ENCODE data around the gene SKP2.
"Not testable (repeated sequence)": the region's sequence is repeated elsewhere in the genome, so short reads cannot be mapped to it uniquely, and the experiment has no call there.

Gene SKP2

DNA sequence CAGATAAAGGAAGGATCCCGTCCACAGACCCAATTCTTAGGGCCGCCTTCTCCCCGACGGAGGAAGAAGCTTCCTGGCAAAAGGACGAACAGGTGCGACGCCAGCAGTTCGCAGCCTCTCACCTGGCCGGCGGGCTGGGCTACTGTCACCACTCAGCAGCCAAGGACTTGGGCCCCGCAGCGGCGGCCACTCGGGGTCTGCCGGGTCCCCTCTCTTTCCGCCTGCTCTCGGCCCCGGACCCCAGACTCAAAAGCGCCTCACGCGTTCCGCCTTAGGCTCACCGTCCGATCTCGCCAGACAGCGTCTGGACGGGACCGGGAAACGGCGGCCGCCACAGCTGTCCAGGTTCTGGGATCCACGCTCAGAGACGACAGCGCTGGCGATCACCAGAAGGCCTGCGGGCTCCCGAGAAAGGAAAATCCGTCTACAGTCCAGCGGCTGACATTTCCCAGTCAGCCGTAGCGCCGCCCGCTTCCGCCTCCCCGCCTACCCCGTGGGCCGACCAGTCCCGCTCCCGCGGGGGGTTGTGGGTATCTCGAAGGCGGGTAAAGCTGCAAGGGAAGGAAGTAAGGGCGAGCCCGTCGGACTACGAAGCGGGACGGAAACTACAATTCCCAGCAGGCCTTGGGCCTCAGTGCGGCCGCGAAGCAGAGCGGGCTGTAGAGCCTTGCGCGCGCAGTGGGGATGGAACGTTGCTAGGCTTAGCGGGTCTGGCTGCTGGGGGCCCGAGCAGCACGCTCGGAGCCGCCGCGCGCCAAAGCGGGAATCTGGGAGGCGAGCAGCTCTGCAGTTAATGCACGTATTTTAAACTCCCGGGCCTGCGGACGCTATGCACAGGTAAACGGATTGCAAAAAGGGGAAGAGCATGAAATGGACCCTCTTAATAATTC is at the start of gene SKP2, which contains the start of gene LMBRD2:
SKP2 (plus strand) TSS at position 678 of the 890 bp plus-strand sequence; CDS start at position 830, 152 bp downstream.
LMBRD2 (minus strand) TSS at position 454 of the 890 bp plus-strand sequence. CDS start 8,538 bp downstream, outside the sequence.
- FAIRE-seq, result peak; percentile 96

DNA sequence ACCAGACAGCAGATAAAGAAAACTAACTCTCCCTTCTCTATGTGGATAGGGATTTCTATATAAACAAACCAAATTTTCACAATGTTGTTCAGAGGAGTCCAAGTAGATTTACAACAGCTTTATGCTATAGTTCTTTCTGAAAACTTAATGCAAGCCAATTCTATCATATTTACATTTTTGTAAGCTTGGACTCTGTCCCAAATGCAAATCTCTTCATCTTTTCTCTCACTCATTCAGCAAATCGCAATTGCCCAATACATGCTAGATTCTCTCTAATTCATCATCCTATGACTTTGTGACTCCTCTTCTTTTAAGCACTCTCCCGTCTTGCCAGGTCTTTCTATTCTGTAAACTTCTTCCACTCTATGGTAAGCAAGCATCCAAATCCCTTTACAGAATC is 46.1 kb upstream of the SKP2 start:
- FAIRE-seq, result no peak

DNA sequence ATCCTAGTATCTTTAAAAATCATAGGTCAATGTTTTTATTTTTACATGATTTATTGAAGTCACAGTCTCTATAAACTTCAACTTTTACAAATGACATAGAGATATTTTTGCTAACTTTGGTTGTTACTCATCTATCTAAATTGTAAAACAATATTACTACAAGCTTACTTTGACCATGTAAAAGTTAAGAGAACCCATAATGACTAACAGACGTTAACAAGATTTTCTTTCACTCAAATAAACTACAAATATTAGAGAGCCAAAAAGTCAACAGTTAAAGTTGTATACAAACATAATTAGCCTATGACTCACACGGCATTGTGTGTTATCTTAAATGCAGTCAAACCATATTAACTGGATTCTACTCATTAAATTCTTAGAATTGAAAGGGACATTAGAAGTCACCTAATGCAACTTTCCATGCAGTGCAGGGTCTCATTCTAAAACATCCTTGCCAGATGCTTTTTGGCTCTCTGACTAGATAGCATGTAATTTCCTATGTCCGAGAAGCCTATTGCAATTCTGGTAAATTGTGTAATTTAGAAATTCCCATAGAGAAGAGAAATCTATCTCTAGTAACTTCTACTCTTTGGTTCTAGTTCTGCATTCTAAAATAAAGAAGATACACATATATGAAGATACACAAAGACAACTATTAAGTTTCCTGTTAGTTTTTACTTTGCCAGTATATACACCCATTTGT is 43.0 kb upstream of the SKP2 start:
- FAIRE-seq, result peak; percentile 73

DNA sequence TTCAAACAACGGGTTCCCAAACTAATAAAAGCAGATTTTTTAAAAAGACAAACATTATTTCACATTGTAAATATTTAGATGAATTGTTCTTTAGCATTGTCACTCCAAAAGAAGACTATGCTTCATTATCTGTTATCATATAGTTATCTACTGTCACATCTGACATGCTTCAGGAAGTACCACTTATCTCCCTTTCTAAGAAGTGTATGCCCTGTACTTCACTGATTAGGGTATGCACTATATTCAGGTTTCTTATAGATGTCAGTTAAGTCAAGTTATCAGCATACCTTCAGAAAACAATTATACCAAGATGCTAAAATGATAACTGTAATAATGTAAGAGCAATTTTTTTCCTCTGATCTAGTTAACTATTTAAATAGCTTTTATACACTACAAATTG is 40.7 kb upstream of the SKP2 start:
- no peak for FAIRE-seq

DNA sequence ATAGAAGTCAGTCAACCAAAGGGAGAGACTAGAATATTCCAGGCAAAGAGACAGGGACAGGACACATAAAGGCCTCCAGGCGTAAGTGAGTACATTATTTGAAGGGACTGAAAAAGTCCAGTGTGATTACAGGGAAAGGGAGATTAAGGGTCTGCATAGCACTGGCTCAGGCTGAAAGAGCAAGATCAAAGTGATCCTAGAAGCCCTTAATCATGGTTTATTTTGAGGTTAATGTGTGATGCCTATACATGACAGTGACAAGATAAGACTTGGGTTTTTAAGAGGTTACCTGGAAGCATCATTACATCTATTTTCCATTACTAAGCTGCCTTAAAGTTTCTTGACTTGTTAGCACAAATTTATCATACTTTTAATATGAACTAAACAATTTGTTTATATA is 26.0 kb upstream of the SKP2 start:
- no peak for FAIRE-seq

- FAIRE-seq, result no peak
Measured at GRCh38 chr5:36128795-36129194, 23.1 kb upstream of the SKP2 start.

GRCh38 chr5:36129666-36130065 is 22.2 kb upstream of the SKP2 start:
- not testable (repeated sequence) for FAIRE-seq

- not testable (repeated sequence) for FAIRE-seq
Measured at GRCh38 chr5:36133009-36133408, 18.9 kb upstream of the SKP2 start.

DNA sequence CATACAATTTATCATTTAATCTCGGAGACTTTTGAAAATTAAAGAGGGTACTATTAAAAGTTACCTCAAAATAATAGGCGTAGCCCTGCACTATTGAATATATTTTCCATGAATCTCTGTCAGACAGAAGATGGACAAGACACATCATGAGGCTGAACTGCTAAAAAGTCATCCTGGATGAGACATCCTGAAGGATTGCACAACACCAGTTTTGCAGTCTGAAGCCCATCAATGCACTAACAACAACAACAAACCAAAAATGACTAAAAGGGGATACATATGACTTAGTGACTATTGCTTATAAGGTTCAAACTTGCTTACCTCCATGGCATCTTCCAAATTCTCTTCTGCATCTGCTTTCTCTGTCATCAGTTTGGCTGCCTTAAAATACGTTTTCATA is 15.9 kb upstream of the SKP2 start:
- FAIRE-seq, result no peak

- FAIRE-seq, result peak; percentile 79
Measured at GRCh38 chr5:36136581-36136980, 15.3 kb upstream of the SKP2 start.

DNA sequence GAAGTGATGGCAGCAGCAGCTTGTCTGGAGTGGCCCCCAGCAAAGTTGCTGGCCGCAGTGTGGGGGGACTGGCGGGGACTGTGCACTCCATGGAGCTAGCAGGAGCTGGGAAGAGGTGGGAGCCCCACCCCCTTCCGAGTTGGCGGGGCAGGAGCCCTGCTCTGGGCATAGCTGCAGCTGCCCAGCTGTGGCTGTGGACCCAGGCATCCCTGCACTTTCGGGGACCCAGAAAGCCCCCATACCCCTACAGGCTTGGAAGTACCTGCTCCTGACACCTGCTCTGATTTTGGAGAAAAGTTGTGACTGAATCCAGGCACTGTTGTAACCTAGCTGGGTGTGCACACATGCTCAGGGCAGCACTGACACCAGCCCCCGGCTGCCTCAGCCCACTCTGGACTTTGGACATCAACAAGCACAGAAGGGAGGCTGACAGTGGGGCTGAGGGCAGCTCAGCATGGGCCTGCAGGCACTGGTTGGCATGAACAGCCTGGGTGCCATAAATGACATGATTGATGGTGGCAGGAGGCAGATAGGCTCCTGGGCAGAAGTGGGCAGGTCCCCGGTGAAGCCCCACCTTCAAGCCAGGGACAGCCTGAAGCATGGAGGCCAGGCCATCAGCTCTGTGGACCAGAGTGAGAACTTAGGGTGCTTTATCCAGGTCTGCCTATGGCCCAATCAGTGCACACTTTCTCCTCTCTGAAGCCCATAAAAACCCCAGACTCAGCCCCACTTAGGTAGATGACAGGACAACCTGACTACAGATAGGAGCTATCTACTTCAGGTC is 12.8 kb upstream of the SKP2 start:
- no peak for FAIRE-seq

- no peak for FAIRE-seq
Measured at GRCh38 chr5:36145311-36145710, 6.6 kb upstream of the SKP2 start.

GRCh38 chr5:36146390-36146789 is 5.5 kb upstream of the SKP2 start:
- FAIRE-seq, result no peak

DNA sequence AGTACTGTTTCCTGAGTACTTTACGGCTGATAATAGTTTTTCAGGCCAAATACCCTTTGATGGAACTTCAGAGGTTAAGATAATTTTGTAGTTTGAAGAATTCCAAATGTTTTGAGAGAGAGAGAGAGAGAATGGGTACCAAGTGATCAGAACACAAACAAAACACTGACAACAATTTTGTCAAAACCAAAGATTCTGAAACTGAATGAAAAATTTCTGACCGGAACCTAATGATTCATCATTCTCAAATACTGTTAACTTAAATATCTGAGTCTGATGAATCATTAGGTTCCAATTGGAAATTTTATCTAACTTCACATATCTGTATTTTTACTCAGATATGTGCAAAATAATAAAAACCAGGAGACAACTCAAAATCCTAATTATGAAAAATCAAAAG is 4.2 kb upstream of the SKP2 start:
- no peak for FAIRE-seq

GRCh38 chr5:36150676-36151433 is 1.1 kb upstream of the SKP2 start:
- no peak for FAIRE-seq

DNA sequence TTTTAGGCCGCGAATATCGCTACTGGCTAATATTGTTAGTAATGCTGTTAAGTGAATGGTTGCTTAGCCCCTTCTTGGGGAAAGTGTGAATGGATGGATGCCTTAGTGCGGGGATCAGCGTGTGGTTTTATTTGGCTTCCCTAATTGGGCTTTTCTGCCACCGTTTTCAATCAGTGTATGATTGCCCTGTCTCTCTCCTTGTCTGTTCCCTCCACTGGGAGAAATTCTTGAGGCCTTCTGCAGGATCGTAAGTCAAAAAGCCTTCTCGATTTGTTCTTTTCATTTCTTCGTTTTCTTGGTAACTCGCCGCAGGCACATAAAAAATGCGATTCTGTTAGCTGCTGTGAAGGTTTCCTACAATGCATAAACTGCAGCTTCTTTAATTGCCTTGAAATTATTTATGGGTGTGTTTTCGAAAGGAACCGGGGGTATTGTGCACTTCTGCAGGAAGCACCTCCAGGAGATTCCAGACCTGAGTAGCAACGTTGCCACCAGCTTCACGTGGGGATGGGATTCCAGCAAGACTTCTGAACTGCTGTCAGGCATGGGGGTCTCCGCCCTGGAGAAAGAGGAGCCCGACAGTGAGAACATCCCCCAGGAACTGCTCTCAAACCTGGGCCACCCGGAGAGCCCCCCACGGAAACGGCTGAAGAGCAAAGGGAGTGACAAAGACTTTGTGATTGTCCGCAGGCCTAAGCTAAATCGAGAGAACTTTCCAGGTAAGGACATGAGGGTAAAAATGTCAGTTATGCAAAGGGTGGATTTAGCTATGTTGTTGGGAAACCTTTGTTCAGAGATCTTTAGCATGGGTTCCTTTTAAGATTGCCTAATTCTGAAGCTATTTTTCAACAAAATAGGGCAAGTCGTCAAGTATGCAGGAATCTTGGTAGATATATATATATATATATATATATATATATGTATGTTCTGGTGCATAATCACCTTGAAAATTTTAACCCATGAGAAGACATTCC is 700 bp downstream of the SKP2 start:
- no peak for FAIRE-seq

GRCh38 chr5:36153298-36153677 is 1.4 kb downstream of the SKP2 start:
- no peak for FAIRE-seq

GRCh38 chr5:36153726-36154125 is 1.8 kb downstream of the SKP2 start:
- FAIRE-seq, result no peak

DNA sequence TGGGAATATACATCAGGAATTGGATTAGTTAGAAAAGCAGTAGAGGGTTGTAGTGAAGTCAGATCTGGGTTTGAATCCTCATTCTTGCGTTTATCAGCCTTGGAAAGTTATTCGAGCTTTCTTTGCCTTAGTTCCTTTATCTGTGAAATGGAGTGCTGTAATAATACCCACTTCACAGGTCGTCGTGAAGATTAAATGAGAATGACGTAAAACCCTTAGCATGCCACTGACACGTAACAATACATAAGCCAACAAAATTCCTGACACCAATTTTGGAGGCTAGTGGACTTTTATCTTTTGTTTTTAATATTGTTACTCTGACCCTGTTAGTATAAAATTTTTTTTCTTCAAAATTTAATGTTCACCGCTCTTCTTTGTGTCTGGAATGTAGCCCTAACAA is 3.4 kb downstream of the SKP2 start:
- FAIRE-seq, result no peak

GRCh38 chr5:36156121-36156601 is 4.2 kb downstream of the SKP2 start:
- FAIRE-seq, result no peak

GRCh38 chr5:36156619-36157018 is 4.7 kb downstream of the SKP2 start:
- FAIRE-seq, result no peak

Data from A204.1 (cell line).